ENCODE results near the gene ENO1.

ENO1 gene

DNA sequence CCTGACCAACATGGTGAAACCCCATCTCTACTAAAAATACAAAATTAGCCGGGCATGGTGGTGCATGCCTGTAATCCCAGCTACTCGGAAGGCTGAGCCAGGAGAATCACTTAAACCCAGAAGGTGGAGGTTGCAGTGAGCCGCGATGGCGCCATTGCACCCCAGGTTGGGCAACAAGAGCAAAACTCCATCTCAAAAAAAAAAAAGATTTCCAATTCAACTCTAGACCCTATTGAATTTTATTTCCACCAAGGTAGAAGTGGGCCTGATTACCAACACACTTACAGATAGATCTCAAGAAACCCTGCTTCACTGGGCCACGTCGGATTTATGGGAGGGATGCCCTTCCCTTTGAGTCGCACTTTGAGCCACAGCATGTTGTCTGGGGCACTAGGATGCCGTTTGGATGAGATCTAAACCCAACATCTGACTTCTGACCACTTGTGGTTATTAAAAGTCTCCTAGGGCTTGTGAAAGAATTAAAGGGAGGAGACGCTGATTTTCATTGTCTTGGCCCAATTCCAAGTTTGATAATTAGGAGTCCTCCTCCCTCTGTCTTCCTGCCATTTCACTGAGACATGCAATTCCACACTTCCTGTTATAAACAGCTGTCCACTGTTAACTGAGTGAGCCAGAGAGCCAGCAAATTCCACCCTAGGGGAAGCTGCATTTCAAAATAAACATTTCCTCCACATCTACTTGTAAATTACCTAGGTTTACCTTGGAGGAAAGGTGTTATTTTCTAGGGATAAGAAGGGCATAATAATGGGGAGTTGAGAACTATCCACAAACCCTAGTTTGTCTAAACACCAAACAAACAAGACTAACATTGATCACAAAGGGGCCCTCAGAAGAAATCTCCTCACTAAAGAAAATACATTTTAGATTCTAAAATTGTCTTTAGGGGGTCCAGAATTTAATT is 55.9 kb downstream of the ENO1 start (continued):
- TF ChIP-seq GFI1B (tag by site-specific recombination; IDR thresholded peaks at IDR 0.05): peak; percentile 90
- TF ChIP-seq, protein P1, sequence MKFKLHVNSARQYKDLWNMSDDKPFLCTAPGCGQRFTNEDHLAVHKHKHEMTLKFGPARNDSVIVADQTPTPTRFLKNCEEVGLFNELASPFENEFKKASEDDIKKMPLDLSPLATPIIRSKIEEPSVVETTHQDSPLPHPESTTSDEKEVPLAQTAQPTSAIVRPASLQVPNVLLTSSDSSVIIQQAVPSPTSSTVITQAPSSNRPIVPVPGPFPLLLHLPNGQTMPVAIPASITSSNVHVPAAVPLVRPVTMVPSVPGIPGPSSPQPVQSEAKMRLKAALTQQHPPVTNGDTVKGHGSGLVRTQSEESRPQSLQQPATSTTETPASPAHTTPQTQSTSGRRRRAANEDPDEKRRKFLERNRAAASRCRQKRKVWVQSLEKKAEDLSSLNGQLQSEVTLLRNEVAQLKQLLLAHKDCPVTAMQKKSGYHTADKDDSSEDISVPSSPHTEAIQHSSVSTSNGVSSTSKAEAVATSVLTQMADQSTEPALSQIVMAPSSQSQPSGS (tag by site-specific recombination; IDR thresholded peaks at IDR 0.05; ENCODE audit: low read depth): no peak
- peak; percentile 94 for TF ChIP-seq ZEB2 (tag by site-specific recombination; IDR thresholded peaks at IDR 0.05)
- TF ChIP-seq ZNF664 (tag by site-specific recombination; IDR thresholded peaks at IDR 0.05): 0 out of 2 replicates have a peak, but pooled peaks have one; percentile 20
- TF ChIP-seq ZNF146 (tag by site-specific recombination; IDR thresholded peaks at IDR 0.05): no peak
- peak; percentile 68; the same call in 1 of the 2 replicates for TF ChIP-seq ZNF324 (tag by site-specific recombination; IDR thresholded peaks at IDR 0.05)
- TF ChIP-seq ZNF394 (tag by site-specific recombination; IDR thresholded peaks at IDR 0.05; ENCODE audit: borderline replicate concordance): peak; percentile 44; the same call in 1 of the 2 replicates
- TF ChIP-seq, protein P2, sequence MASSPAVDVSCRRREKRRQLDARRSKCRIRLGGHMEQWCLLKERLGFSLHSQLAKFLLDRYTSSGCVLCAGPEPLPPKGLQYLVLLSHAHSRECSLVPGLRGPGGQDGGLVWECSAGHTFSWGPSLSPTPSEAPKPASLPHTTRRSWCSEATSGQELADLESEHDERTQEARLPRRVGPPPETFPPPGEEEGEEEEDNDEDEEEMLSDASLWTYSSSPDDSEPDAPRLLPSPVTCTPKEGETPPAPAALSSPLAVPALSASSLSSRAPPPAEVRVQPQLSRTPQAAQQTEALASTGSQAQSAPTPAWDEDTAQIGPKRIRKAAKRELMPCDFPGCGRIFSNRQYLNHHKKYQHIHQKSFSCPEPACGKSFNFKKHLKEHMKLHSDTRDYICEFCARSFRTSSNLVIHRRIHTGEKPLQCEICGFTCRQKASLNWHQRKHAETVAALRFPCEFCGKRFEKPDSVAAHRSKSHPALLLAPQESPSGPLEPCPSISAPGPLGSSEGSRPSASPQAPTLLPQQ (tag by site-specific recombination; IDR thresholded peaks at IDR 0.05): peak; percentile 63; the same call in 1 of the 2 replicates
- peak; percentile 94 for TF ChIP-seq ZNF561 (tag by site-specific recombination; IDR thresholded peaks at IDR 0.05; ENCODE audit: borderline replicate concordance)
- TF ChIP-seq ZBTB20 (tag by site-specific recombination; IDR thresholded peaks at IDR 0.05): peak; percentile 43
- TF ChIP-seq ZNF366 (tag by site-specific recombination; conservative IDR thresholded peaks at IDR 0.05): peak; percentile 88
- peak; percentile 87 for TF ChIP-seq ZXDB (tag by site-specific recombination; IDR thresholded peaks at IDR 0.05)
- TF ChIP-seq ZNF843 (tag by site-specific recombination; IDR thresholded peaks at IDR 0.05): peak; percentile 88
- TF ChIP-seq IKZF3 (tag by site-specific recombination; IDR thresholded peaks at IDR 0.05): peak; percentile 94
- TF ChIP-seq, protein P3, sequence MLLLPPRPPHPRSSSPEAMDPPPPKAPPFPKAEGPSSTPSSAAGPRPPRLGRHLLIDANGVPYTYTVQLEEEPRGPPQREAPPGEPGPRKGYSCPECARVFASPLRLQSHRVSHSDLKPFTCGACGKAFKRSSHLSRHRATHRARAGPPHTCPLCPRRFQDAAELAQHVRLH (tag by site-specific recombination; IDR thresholded peaks at IDR 0.05): peak; percentile 58; the same call in 1 of the 2 replicates
- TF ChIP-seq, protein P4, sequence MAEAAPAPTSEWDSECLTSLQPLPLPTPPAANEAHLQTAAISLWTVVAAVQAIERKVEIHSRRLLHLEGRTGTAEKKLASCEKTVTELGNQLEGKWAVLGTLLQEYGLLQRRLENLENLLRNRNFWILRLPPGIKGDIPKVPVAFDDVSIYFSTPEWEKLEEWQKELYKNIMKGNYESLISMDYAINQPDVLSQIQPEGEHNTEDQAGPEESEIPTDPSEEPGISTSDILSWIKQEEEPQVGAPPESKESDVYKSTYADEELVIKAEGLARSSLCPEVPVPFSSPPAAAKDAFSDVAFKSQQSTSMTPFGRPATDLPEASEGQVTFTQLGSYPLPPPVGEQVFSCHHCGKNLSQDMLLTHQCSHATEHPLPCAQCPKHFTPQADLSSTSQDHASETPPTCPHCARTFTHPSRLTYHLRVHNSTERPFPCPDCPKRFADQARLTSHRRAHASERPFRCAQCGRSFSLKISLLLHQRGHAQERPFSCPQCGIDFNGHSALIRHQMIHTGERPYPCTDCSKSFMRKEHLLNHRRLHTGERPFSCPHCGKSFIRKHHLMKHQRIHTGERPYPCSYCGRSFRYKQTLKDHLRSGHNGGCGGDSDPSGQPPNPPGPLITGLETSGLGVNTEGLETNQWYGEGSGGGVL (tag by site-specific recombination; IDR thresholded peaks at IDR 0.05): peak; percentile 52
- peak; percentile 81; the same call in 1 of the 2 replicates for TF ChIP-seq OVOL3 (tag by site-specific recombination; IDR thresholded peaks at IDR 0.05)
- peak; percentile 20; the same call in 1 of the 2 replicates for TF ChIP-seq ZNF10 (tag by site-specific recombination; IDR thresholded peaks at IDR 0.05)
- no peak for TF ChIP-seq ZNF202 (tag by site-specific recombination; IDR thresholded peaks at IDR 0.05; ENCODE audit: borderline replicate concordance)
- peak; percentile 99 for TF ChIP-seq SP7 (tag by site-specific recombination; IDR thresholded peaks at IDR 0.05)
- peak; percentile 100 for TF ChIP-seq WT1 (tag by site-specific recombination; IDR thresholded peaks at IDR 0.05)
- TF ChIP-seq, protein P5, sequence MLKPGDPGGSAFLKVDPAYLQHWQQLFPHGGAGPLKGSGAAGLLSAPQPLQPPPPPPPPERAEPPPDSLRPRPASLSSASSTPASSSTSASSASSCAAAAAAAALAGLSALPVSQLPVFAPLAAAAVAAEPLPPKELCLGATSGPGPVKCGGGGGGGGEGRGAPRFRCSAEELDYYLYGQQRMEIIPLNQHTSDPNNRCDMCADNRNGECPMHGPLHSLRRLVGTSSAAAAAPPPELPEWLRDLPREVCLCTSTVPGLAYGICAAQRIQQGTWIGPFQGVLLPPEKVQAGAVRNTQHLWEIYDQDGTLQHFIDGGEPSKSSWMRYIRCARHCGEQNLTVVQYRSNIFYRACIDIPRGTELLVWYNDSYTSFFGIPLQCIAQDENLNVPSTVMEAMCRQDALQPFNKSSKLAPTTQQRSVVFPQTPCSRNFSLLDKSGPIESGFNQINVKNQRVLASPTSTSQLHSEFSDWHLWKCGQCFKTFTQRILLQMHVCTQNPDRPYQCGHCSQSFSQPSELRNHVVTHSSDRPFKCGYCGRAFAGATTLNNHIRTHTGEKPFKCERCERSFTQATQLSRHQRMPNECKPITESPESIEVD (tag by site-specific recombination; IDR thresholded peaks at IDR 0.05): peak; percentile 81
- no peak for TF ChIP-seq BCL11A (tag by site-specific recombination; IDR thresholded peaks at IDR 0.05; ENCODE audit: low read depth)
- TF ChIP-seq KLF7 (tag by site-specific recombination; IDR thresholded peaks at IDR 0.05; ENCODE audit: borderline replicate concordance): peak; percentile 89; the same call in 1 of the 2 replicates
- peak; percentile 36; the same call in 1 of the 2 replicates for TF ChIP-seq GLIS1 (tag by site-specific recombination; IDR thresholded peaks at IDR 0.05)
- TF ChIP-seq, protein P6, sequence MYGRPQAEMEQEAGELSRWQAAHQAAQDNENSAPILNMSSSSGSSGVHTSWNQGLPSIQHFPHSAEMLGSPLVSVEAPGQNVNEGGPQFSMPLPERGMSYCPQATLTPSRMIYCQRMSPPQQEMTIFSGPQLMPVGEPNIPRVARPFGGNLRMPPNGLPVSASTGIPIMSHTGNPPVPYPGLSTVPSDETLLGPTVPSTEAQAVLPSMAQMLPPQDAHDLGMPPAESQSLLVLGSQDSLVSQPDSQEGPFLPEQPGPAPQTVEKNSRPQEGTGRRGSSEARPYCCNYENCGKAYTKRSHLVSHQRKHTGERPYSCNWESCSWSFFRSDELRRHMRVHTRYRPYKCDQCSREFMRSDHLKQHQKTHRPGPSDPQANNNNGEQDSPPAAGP (tag by site-specific recombination; IDR thresholded peaks at IDR 0.05): peak; percentile 99
- TF ChIP-seq, protein P7, sequence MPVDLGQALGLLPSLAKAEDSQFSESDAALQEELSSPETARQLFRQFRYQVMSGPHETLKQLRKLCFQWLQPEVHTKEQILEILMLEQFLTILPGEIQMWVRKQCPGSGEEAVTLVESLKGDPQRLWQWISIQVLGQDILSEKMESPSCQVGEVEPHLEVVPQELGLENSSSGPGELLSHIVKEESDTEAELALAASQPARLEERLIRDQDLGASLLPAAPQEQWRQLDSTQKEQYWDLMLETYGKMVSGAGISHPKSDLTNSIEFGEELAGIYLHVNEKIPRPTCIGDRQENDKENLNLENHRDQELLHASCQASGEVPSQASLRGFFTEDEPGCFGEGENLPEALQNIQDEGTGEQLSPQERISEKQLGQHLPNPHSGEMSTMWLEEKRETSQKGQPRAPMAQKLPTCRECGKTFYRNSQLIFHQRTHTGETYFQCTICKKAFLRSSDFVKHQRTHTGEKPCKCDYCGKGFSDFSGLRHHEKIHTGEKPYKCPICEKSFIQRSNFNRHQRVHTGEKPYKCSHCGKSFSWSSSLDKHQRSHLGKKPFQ (tag by site-specific recombination; IDR thresholded peaks at IDR 0.05): peak; percentile 79
- 0 out of 2 replicates have a peak, but pooled peaks have one; percentile 58 for TF ChIP-seq ZNF2 (tag by site-specific recombination; IDR thresholded peaks at IDR 0.05)
- TF ChIP-seq ZNF830 (tag by site-specific recombination; IDR thresholded peaks at IDR 0.05; ENCODE audit: low read depth): no peak
- no peak for TF ChIP-seq ZNF544 (tag by site-specific recombination; IDR thresholded peaks at IDR 0.05)
